Retinal pigment epithelial cell (primary cell): ENCODE measurements around the gene PRKAR1A.

Experiments
- DNase-seq: peaks from one replicate; pipeline ENCODE4 v3.0.0-alpha.2; 2010; ENCODE audit warnings: low read depth
- H3K4me3 ChIP-seq: 2 replicates; pipeline ENCODE4 v1.5.1; 2011; ENCODE audit warnings: mild to moderate bottlenecking, low read length, control low read depth, moderate library complexity
- CTCF ChIP-seq: conservative IDR thresholded peaks from 2 replicates; pipeline ENCODE4 v1.5.1; 2011; ENCODE audit warnings: low read depth, low read length, control low read depth, inconsistent platforms

PRKAR1A gene

GRCh38 chr17:68556551-68556950 is 44.3 kb downstream of the PRKAR1A start:
- no peak overlapping the region for H3K4me3 ChIP-seq
- no peak for DNase-seq

GRCh38 chr17:68559316-68559715 is 47.1 kb downstream of the PRKAR1A start:
- no peak for TF ChIP-seq CTCF
- H3K4me3 ChIP-seq, result no peak overlapping the region
- no peak for DNase-seq

More at GRCh38 chr17:68556551-68556950, 44.3 kb downstream of the PRKAR1A start:
- no peak for TF ChIP-seq CTCF

- TF ChIP-seq CTCF, result no peak
- H3K4me3 ChIP-seq, result no peak overlapping the region
- no peak for DNase-seq
Measured at GRCh38 chr17:68560966-68561720, 48.9 kb downstream of the PRKAR1A start.

GRCh38 chr17:68562736-68563135 is 50.5 kb downstream of the PRKAR1A start:
- no peak overlapping the region for H3K4me3 ChIP-seq
- DNase-seq, result no peak
- TF ChIP-seq CTCF, result no peak

GRCh38 chr17:68564415-68565111 is 52.3 kb downstream of the PRKAR1A start:
- DNase-seq, result no peak
- no peak for TF ChIP-seq CTCF
- H3K4me3 ChIP-seq, result no peak overlapping the region

- no peak for TF ChIP-seq CTCF
- DNase-seq, result no peak
- no peak overlapping the region for H3K4me3 ChIP-seq
Measured at GRCh38 chr17:68565661-68566441, 53.6 kb downstream of the PRKAR1A start.

- no peak for DNase-seq
- H3K4me3 ChIP-seq, result no peak overlapping the region
- no peak for TF ChIP-seq CTCF
Measured at GRCh38 chr17:68566442-68566738, 54.2 kb downstream of the PRKAR1A start.
